Adrenal gland (tissue), 12 donors: ENCODE data around the gene DCANP1. TPM values are rescaled to one million over a fixed set of nuclear protein-coding genes. Genes with fewer than 3 reads are reported as not detected.

ENCODE experiments used
- DNase-seq, 7 donors: peaks; one replicate each; pipeline ENCODE4 v3.0.0-alpha.2; 2019 to 2020
- H3K27ac ChIP-seq, 5 donors: fragments of 200-600 bp; sonication (generic) in 4 of 5; 1 replicate in 3 of 5; 2 replicates in 2 of 5; pipeline versions ENCODE4 v1.5.1 to v1.8.0; 2016 to 2020; ENCODE audit warnings: mild to moderate bottlenecking in 1 of 5
- H3K27me3 ChIP-seq: fragments of 200-600 bp; 2 replicates; pipeline ENCODE4 v1.8.0; 2021
- H3K36me3 ChIP-seq, 2 donors: fragments of 200-600 bp; replicated peaks in 1 of 2; 1 replicate in 1 of 2; 2 replicates in 1 of 2; pipeline versions ENCODE4 v1.5.1 to v1.8.0; 2018 to 2022
- H3K4me1 ChIP-seq, 2 donors: fragments of 200-600 bp; replicated peaks in 1 of 2; 1 replicate in 1 of 2; 2 replicates in 1 of 2; pipeline versions ENCODE4 v1.5.1 to v1.8.0; 2018 to 2021
- H3K4me3 ChIP-seq, 4 donors: fragments of 200-600 bp; sonication (generic) in 3 of 4; one replicate each; pipeline ENCODE4 v1.5.1; 2016 to 2018
- H3K9me3 ChIP-seq, 3 donors: fragments of 200-600 bp; sonication (generic) in 1 of 3; replicated peaks in 1 of 3; 1 replicate in 2 of 3; 2 replicates in 1 of 3; pipeline versions ENCODE4 v1.5.1 to v1.8.0; 2016 to 2021
- CTCF ChIP-seq, 6 experiments: fragments of 450-650 bp in 4 of 6; fragments of 200-600 bp in 2 of 6; sonication (generic) in 1 of 6; IDR thresholded peaks; 1 replicate in 5 of 6; 2 replicates in 1 of 6; pipeline versions ENCODE4 v1.5.1 to v1.8.0; 2016 to 2021; ENCODE audit warnings: antibody characterized with exemption in 6 of 6, mild to moderate bottlenecking in 2 of 6, moderate library complexity in 1 of 6
- POLR2A ChIP-seq, 2 donors: fragments of 450-650 bp; IDR thresholded peaks; one replicate each; pipeline ENCODE4 v1.6.1; 2017; ENCODE audit warnings: antibody characterized with exemption in 2 of 2, mild to moderate bottlenecking in 2 of 2, moderate library complexity in 1 of 2
- WGBS, 4 donors: extraction: QIAGEN DNeasy Blood & Tissue Kit in 2 of 4; methylation state at CpG; one replicate each; pipeline versions ENCODE4 v1.1.5 to v1.1.7; 2013 to 2017; 5-methylcytosine and 5-hydroxymethylcytosine counted together
- intact Hi-C, 2 donors: fragments of 100-400 bp; cut with DNase I; formaldehyde crosslinking; loops; one replicate each; pipeline versions ENCODE4 v1.14.1 to v1.15.0; 2022 to 2023
- polyA plus RNA-seq, 3 donors: library from polyadenylated mRNA; stranded (reverse); fragments of 200-250 nt in 2 of 3; fragments of 350-450 nt in 1 of 3; fragmentation: Illumina TruSeq in 1 of 3; extraction: RNeasy Lipid Tissue Mini Kit (QIAGEN cat#74804) in 1 of 3; gene quantifications; one replicate each; pipeline ENCODE4 v1.2.3, GENCODE V29; 2013 to 2014
- total RNA-seq, 9 donors: library from RNA; depleted of rRNA in 4 of 9; stranded (reverse); fragments of >200 nt in 4 of 9; fragments of 120-200 nt in 1 of 9; fragmentation: NEBNext Ultra II Directional in 1 of 9; extraction: Animal tissue kit (Norgen Biotek cat#: 25700) in 1 of 9; gene quantifications; one replicate each; pipeline versions ENCODE4 v1.1.0 to v1.2.4, GENCODE V29; 2013 to 2023
- donor health status: healthy with polysubstance abuse.
- donor health status: Bipolar disorder and iron deficiency.
- donor health status: DM: yes; HTN: yes; CAD: no.
- donor health status: DM: no; HTN: no; CAD: no.
- donor health status: DM: no; HTN: no; CAD: no.
- donor health status: DM: yes; HTN: yes; CAD: no.

Gene DCANP1
- total and polyA plus RNA-seq, 12 donors = 0.08 TPM; not detected in 11

GRCh38 chr5:135461481-135462151, 14.5 kb upstream of the DCANP1 start:
- no peaks in the 10 kb centered on the region for H3K36me3 ChIP-seq
- H3K9me3 ChIP-seq = no peaks in the 10 kb centered on the region
- peaks cover under 1 to 3% of the 10 kb centered on the region in 2 donors for H3K4me1 ChIP-seq
- no peak overlapping the region for H3K4me3 ChIP-seq
- intact Hi-C loops = no loop called here
- no peak for DNase-seq
- TF ChIP-seq POLR2A (IDR thresholded peaks at IDR 0.05) (no peak), CTCF (IDR thresholded peaks at IDR 0.05) (no peak)
- no peak overlapping the region for H3K27ac ChIP-seq
- 72 to 84% (median 81%) methylated on average over 6 to 7 of the region's 7 CpGs for WGBS, 4 donors
- H3K27me3 ChIP-seq = peaks cover 9% of the 10 kb centered on the region

- Histone ChIP-seq H3K36me3 (no peaks in the 10 kb centered on the region), H3K9me3 (no peaks in the 10 kb centered on the region), H3K4me3 (no peak overlapping the region), H3K27me3 (no peaks in the 10 kb centered on the region), H3K27ac (no peak overlapping the region), H3K4me1 (peaks cover 8 to 12% of the 10 kb centered on the region in 2 donors)
- intact Hi-C loops = no loop called here
- TF ChIP-seq POLR2A (IDR thresholded peaks at IDR 0.05) (no peak), CTCF (IDR thresholded peaks at IDR 0.05) (no peak)
- DNase-seq = no peak
- 64 to 77% (median 68%) methylated on average over 10 to 11 of the region's 11 CpGs for WGBS, 4 donors
Observed at GRCh38 chr5:135460246-135461033, 13.3 kb upstream of the DCANP1 start.

GRCh38 chr5:135458921-135459331, 11.8 kb upstream of the DCANP1 start:
- no peak overlapping the region for H3K4me3 ChIP-seq
- no peaks in the 10 kb centered on the region for H3K36me3 ChIP-seq
- intact Hi-C loops = no loop called here
- WGBS, 4 donors = 41 to 64% (median 55%) methylated on average over 5 of the region's 5 CpGs
- no peaks in the 10 kb centered on the region for H3K27me3 ChIP-seq
- peaks cover 8 to 12% of the 10 kb centered on the region in 2 donors for H3K4me1 ChIP-seq
- peak in 3 of 7 donors; percentile 18 to 41 (median 32) for DNase-seq
- no peaks in the 10 kb centered on the region for H3K9me3 ChIP-seq
- TF ChIP-seq CTCF (IDR thresholded peaks at IDR 0.05) (no peak), POLR2A (IDR thresholded peaks at IDR 0.05) (no peak)
- no peak overlapping the region for H3K27ac ChIP-seq

GRCh38 chr5:135458356-135458755, 11.2 kb upstream of the DCANP1 start:
- no peaks in the 10 kb centered on the region for H3K36me3 ChIP-seq
- TF ChIP-seq POLR2A (IDR thresholded peaks at IDR 0.05) (no peak), CTCF (IDR thresholded peaks at IDR 0.05) (no peak)
- no peaks in the 10 kb centered on the region for H3K9me3 ChIP-seq
- H3K4me1 ChIP-seq = peaks cover 8 to 12% of the 10 kb centered on the region in 2 donors
- DNase-seq = no peak
- WGBS, 4 donors = 95 to 97% (median 97%) methylated on average over 4 of the region's 4 CpGs
- H3K27me3 ChIP-seq = no peaks in the 10 kb centered on the region
- no peak overlapping the region for H3K4me3 ChIP-seq
- H3K27ac ChIP-seq = no peak overlapping the region
- intact Hi-C loops = no loop called here
